SK-N-SH (cell line): Measurements from ENCODE around the gene NSRP1. TPM values are rescaled to one million over a fixed set of nuclear protein-coding genes. Genes with fewer than 3 reads are reported as not detected.

Source experiments
- CTCF ChIA-PET: fragments of 300-600, 350-600 bp; formaldehyde crosslinking; extraction: SDS; loops from one replicate; lab custom pipeline; 2021; lab: Yijun Ruan, JAX
- POLR2A ChIA-PET: fragments of 350-600 bp; sonication (Branson Sonifier 250); formaldehyde crosslinking; extraction: SDS; loops from one replicate; lab custom pipeline; 2020; ENCODE audit warnings: antibody characterized with exemption, inconsistent platforms; lab: Yijun Ruan, JAX
- DNase-seq: peaks from one replicate; pipeline ENCODE4 v3.0.0; 2012
- H2AFZ ChIP-seq: fragments of 200-600 bp; sonication (generic); 2 replicates; pipeline ENCODE4 v1.8.1; 2016; ENCODE audit warnings: antibody characterized with exemption, mild to moderate bottlenecking, low read depth
- H3F3A ChIP-seq: fragments of 200-600 bp; sonication (generic); replicated peaks from 2 replicates; pipeline ENCODE3; 2016; ENCODE audit warnings: antibody characterized with exemption, mild to moderate bottlenecking; ENCODE audit not compliant: insufficient read depth
- H3K27ac ChIP-seq, 2 experiments: fragments of 200-500 bp in 1 of 2; fragments of 200-600 bp in 1 of 2; sonication (Bioruptor generic) in 1 of 2; sonication (generic), shearing (Covaris generic) in 1 of 2; 2 replicates each; pipeline versions ENCODE4 v1.5.1 to v1.6.1; 2014 to 2016; ENCODE audit warnings: low read depth in 2 of 2, inconsistent platforms in 1 of 2, low read length in 1 of 2, mild to moderate bottlenecking in 1 of 2, mixed read lengths in 1 of 2
- H3K27me3 ChIP-seq: fragments of 200-600 bp; sonication (generic), shearing (Covaris generic); 2 replicates; pipeline ENCODE4 v1.6.1; 2016; ENCODE audit warnings: mixed run types; ENCODE audit not compliant: insufficient read depth
- H3K36me3 ChIP-seq, 2 experiments: fragments of 200-500 bp in 1 of 2; fragments of 200-600 bp in 1 of 2; sonication (Bioruptor generic) in 1 of 2; sonication (generic) in 1 of 2; replicated peaks in 1 of 2; 2 replicates each; pipeline versions ENCODE3 to v1.5.1; 2014 to 2016; ENCODE audit warnings: low read length in 1 of 2, mild to moderate bottlenecking in 1 of 2; ENCODE audit not compliant: insufficient read depth in 2 of 2, control insufficient read depth in 1 of 2
- H3K4me1 ChIP-seq, 2 experiments: fragments of 200-500 bp in 1 of 2; fragments of 200-600 bp in 1 of 2; sonication (Bioruptor generic) in 1 of 2; sonication (generic), shearing (Covaris generic) in 1 of 2; 2 replicates each; pipeline versions ENCODE4 v1.5.1 to v1.6.1; 2014 to 2016; ENCODE audit warnings: low read depth in 1 of 2, low read length in 1 of 2, mixed run types in 1 of 2; ENCODE audit not compliant: insufficient read depth in 2 of 2, control insufficient read depth in 1 of 2
- H3K4me2 ChIP-seq: fragments of 200-600 bp; sonication (generic), shearing (Covaris generic); 2 replicates; pipeline ENCODE4 v1.6.1; 2017; ENCODE audit warnings: mixed run types
- H3K4me3 ChIP-seq, 2 experiments: fragments of 200-500 bp in 1 of 2; fragments of 200-600 bp in 1 of 2; sonication (Bioruptor generic) in 1 of 2; sonication (generic), shearing (Covaris generic) in 1 of 2; 2 replicates each; pipeline versions ENCODE4 v1.5.1 to v1.8.1; 2014 to 2016; ENCODE audit warnings: low read depth in 2 of 2, inconsistent platforms in 1 of 2, low read length in 1 of 2, mild to moderate bottlenecking in 1 of 2, mixed read lengths in 1 of 2, moderate library complexity in 1 of 2
- H3K79me2 ChIP-seq: fragments of 200-600 bp; sonication (generic); 2 replicates; pipeline ENCODE4 v1.8.1; 2017; ENCODE audit warnings: mild to moderate bottlenecking; ENCODE audit not compliant: insufficient read depth
- H3K9ac ChIP-seq: fragments of 200-600 bp; sonication (generic); 2 replicates; pipeline ENCODE4 v1.6.1; 2017; ENCODE audit warnings: mixed run types
- H3K9me2 ChIP-seq: fragments of 200-600 bp; sonication (generic); 2 replicates; pipeline ENCODE4 v1.6.1; 2017; ENCODE audit warnings: mixed run types
- H3K9me3 ChIP-seq: fragments of 200-600 bp; sonication (generic); 2 replicates; pipeline ENCODE4 v1.6.1; 2017; ENCODE audit warnings: mixed run types, mild to moderate bottlenecking, moderate library complexity
- H4K20me1 ChIP-seq: fragments of 200-600 bp; sonication (generic); 2 replicates; pipeline ENCODE4 v1.6.1; 2017; ENCODE audit warnings: mild to moderate bottlenecking, mixed run types; ENCODE audit not compliant: insufficient read depth
- ELF1 ChIP-seq: IDR thresholded peaks from 2 replicates; pipeline ENCODE4 v1.4.0; 2012
- EZH2phosphoT487 ChIP-seq: fragments of 200-600 bp; sonication (generic); IDR thresholded peaks from 2 replicates; pipeline ENCODE4 v1.6.1; 2017; ENCODE audit warnings: low read depth, mixed run types, mild to moderate bottlenecking, antibody characterized with exemption, moderate library complexity, borderline replicate concordance
- FOXJ3 ChIP-seq: sonication (generic); formaldehyde crosslinking; IDR thresholded peaks from 2 replicates; pipeline ENCODE4 v1.5.1; 2020; ENCODE audit warnings: mild to moderate bottlenecking, missing genetic modification reagents
- FOXM1 ChIP-seq: IDR thresholded peaks from 2 replicates; pipeline ENCODE4 v1.4.0; 2012; ENCODE audit warnings: low read depth, mild to moderate bottlenecking
- GABPA ChIP-seq: IDR thresholded peaks from 2 replicates; pipeline ENCODE4 v1.4.0; 2012; ENCODE audit warnings: low read depth, mild to moderate bottlenecking
- JUND ChIP-seq: IDR thresholded peaks from 2 replicates; pipeline ENCODE4 v1.4.0; 2012
- MAX ChIP-seq: IDR thresholded peaks from 2 replicates; pipeline ENCODE4 v1.4.0; 2012; ENCODE audit warnings: low read depth
- MXI1 ChIP-seq: IDR thresholded peaks from 2 replicates; pipeline ENCODE4 v1.6.1; 2012; ENCODE audit warnings: mild to moderate bottlenecking, low read depth, low read length, improper control_type of control experiment
- NFIC ChIP-seq: IDR thresholded peaks from 2 replicates; pipeline ENCODE4 v1.4.0; 2012; ENCODE audit warnings: borderline replicate concordance
- POLR2AphosphoS5 ChIP-seq: IDR thresholded peaks from 2 replicates; pipeline ENCODE4 v1.6.1; 2012; ENCODE audit warnings: low read depth, low read length
- RAD21 ChIP-seq: IDR thresholded peaks from 2 replicates; pipeline ENCODE4 v1.6.1; 2012; ENCODE audit warnings: mild to moderate bottlenecking, low read length
- RCOR1 ChIP-seq: fragments of 150-350 bp; IDR thresholded peaks from 2 replicates; pipeline ENCODE4 v1.6.1; 2017; ENCODE audit warnings: antibody characterized with exemption, low read length
- RFX5 ChIP-seq: IDR thresholded peaks from 2 replicates; pipeline ENCODE4 v1.6.1; 2012; ENCODE audit warnings: mild to moderate bottlenecking, improper control_type of control experiment, low read length
- SMC3 ChIP-seq: IDR thresholded peaks from 2 replicates; pipeline ENCODE4 v1.6.1; 2012; ENCODE audit warnings: low read depth, low read length, improper control_type of control experiment
- TEAD4 ChIP-seq: IDR thresholded peaks from 2 replicates; pipeline ENCODE4 v1.4.0; 2012; ENCODE audit warnings: mild to moderate bottlenecking, borderline replicate concordance; ENCODE audit not compliant: insufficient read depth
- USF1 ChIP-seq: IDR thresholded peaks from 2 replicates; pipeline ENCODE4 v1.4.0; 2012; ENCODE audit warnings: low read depth, borderline replicate concordance
- USF2 ChIP-seq: fragments of 150-350 bp; IDR thresholded peaks from 2 replicates; pipeline ENCODE4 v1.6.1; 2017; ENCODE audit warnings: antibody characterized with exemption, low read length, low read depth, borderline replicate concordance
- WGBS: methylation state at CpG from one replicate; pipeline ENCODE4 v1.1.6; 2017; ENCODE audit warnings: low lambda C conversion rate; 5-methylcytosine and 5-hydroxymethylcytosine counted together
- polyA plus RNA-seq, 3 experiments: library from polyadenylated mRNA; depleted of rRNA; stranded (reverse); fragments of >200 nt; gene quantifications; 2 replicates each; pipeline ENCODE4 v1.2.3, GENCODE V29; 2012
- TF ChIP-seq, protein P1 (sequence below): IDR thresholded peaks from 2 replicates; pipeline ENCODE4; 2012
- TF ChIP-seq, protein P2 (sequence below): fragments of 200-600 bp; sonication (generic); IDR thresholded peaks from 2 replicates; pipeline ENCODE4 v1.6.1; 2017; ENCODE audit warnings: antibody characterized with exemption, mild to moderate bottlenecking, moderate library complexity
- TF ChIP-seq, protein P3 (sequence below): fragments of 150-350 bp; IDR thresholded peaks from 2 replicates; pipeline ENCODE4 v1.6.1; 2016; ENCODE audit warnings: mild to moderate bottlenecking, low read depth, low read length

NSRP1 gene
- polyA plus RNA-seq, 1 of the 3 experiments (the other 2 are of a cell fraction) = 10.8 TPM

GRCh38 chr17:30134551-30134950, 17.9 kb downstream of the NSRP1 start:
- H3K36me3 ChIP-seq = peaks cover 17 to 59% of the 10 kb centered on the region in 2 experiments
- H3K9me2 ChIP-seq = no peaks in the 10 kb centered on the region
- H4K20me1 ChIP-seq = 0 out of 2 replicates have a peak, but pooled peaks cover 4% of the 10 kb centered on the region
- H3K9ac ChIP-seq = no peak overlapping the region
- TF ChIP-seq USF1 (no peak), JUND (no peak), EZH2phosphoT487 (no peak), SMC3 (no peak), GABPA (no peak), USF2 (no peak), ELF1 (no peak), TEAD4 (no peak)
- TF ChIP-seq, protein P1, sequence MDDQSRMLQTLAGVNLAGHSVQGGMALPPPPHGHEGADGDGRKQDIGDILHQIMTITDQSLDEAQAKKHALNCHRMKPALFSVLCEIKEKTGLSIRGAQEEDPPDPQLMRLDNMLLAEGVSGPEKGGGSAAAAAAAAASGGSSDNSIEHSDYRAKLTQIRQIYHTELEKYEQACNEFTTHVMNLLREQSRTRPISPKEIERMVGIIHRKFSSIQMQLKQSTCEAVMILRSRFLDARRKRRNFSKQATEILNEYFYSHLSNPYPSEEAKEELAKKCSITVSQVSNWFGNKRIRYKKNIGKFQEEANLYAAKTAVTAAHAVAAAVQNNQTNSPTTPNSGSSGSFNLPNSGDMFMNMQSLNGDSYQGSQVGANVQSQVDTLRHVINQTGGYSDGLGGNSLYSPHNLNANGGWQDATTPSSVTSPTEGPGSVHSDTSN = no peak
- TF ChIP-seq, all 33 proteins: peak for 0
- no peak overlapping the region for H3K27ac ChIP-seq
- no peaks in the 10 kb centered on the region for H3K9me3 ChIP-seq
- no peak overlapping the region for H2AFZ ChIP-seq
- peaks cover 3% of the 10 kb centered on the region for H3F3A ChIP-seq
- CTCF ChIA-PET = interaction anchor here (0.7 to 2.3 kb wide), 3 partner anchors 10 to 1233 kb away, joined by 4 to 13 read pairs (median 8); no protein-coding TSS in a partner anchor
- no peaks in the 10 kb centered on the region; a peak in 1 of 4 replicates for H3K4me1 ChIP-seq
- POLR2A ChIA-PET = no interaction called here
- no peak for DNase-seq
- no peak overlapping the region for H3K4me2 ChIP-seq
- H3K79me2 ChIP-seq = peaks cover 98% of the 10 kb centered on the region
- H3K4me3 ChIP-seq = no peak overlapping the region
- no peaks in the 10 kb centered on the region for H3K27me3 ChIP-seq

DNA sequence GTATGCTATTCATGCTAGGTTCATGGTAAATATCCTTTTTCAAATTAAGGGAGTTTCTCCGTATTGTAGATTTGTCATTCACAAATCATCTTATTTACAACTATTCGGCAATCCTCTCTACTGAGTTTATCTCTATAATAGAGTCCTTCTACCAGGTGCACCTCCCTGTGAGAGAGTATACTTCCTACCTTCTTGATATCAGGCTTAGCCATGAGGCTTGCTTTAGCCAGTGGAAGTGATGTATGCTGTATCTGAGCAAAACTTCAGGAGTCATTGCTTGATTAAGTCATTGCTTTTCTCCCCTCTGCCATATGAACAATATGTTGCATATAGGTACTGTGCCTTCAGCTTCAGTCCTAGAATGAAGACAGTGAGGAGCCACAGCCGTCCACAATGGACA, 20.5 kb downstream of the NSRP1 start:
- DNase-seq = no peak
- Histone ChIP-seq H3K27ac (no peak overlapping the region), H3K4me2 (no peak overlapping the region), H3K9me3 (no peaks in the 10 kb centered on the region), H3K4me1 (no peaks in the 10 kb centered on the region; a peak in 1 of 4 replicates), H3K9me2 (no peaks in the 10 kb centered on the region), H2AFZ (no peak overlapping the region), H3K36me3 (peaks cover 11 to 46% of the 10 kb centered on the region in 2 experiments), H3K4me3 (no peak overlapping the region), H3F3A (peaks cover 3% of the 10 kb centered on the region), H3K9ac (no peak overlapping the region), H4K20me1 (peaks cover 9% of the 10 kb centered on the region; the same call in 1 of the 2 replicates), H3K27me3 (no peaks in the 10 kb centered on the region), H3K79me2 (peaks cover 98% of the 10 kb centered on the region)
- ChIA-PET POLR2A (no interaction called here), CTCF (interaction anchor here (0.8 kb wide), 1 partner anchor 25 kb away, joined by 3 read pairs; no protein-coding TSS in a partner anchor)
- WGBS = 89% methylated on average over 3 of the region's 3 CpGs
- no peak for TF ChIP-seq RFX5
- TF ChIP-seq USF2 = no peak
- no peak for TF ChIP-seq POLR2AphosphoS5
- no peak for TF ChIP-seq FOXJ3 (CRISPR knock-in tag)
- TF ChIP-seq, protein P2, sequence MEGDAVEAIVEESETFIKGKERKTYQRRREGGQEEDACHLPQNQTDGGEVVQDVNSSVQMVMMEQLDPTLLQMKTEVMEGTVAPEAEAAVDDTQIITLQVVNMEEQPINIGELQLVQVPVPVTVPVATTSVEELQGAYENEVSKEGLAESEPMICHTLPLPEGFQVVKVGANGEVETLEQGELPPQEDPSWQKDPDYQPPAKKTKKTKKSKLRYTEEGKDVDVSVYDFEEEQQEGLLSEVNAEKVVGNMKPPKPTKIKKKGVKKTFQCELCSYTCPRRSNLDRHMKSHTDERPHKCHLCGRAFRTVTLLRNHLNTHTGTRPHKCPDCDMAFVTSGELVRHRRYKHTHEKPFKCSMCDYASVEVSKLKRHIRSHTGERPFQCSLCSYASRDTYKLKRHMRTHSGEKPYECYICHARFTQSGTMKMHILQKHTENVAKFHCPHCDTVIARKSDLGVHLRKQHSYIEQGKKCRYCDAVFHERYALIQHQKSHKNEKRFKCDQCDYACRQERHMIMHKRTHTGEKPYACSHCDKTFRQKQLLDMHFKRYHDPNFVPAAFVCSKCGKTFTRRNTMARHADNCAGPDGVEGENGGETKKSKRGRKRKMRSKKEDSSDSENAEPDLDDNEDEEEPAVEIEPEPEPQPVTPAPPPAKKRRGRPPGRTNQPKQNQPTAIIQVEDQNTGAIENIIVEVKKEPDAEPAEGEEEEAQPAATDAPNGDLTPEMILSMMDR = no peak
- TF ChIP-seq RCOR1 = no peak
- no peak for TF ChIP-seq JUND
- TF ChIP-seq RAD21 = no peak
- TF ChIP-seq NFIC = no peak
- no peak for TF ChIP-seq MAX
- no peak for TF ChIP-seq MXI1
- no peak for TF ChIP-seq EZH2phosphoT487
- TF ChIP-seq FOXM1 = no peak
- TF ChIP-seq, protein P3, sequence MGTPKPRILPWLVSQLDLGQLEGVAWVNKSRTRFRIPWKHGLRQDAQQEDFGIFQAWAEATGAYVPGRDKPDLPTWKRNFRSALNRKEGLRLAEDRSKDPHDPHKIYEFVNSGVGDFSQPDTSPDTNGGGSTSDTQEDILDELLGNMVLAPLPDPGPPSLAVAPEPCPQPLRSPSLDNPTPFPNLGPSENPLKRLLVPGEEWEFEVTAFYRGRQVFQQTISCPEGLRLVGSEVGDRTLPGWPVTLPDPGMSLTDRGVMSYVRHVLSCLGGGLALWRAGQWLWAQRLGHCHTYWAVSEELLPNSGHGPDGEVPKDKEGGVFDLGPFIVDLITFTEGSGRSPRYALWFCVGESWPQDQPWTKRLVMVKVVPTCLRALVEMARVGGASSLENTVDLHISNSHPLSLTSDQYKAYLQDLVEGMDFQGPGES = no peak
- TF ChIP-seq USF1 = no peak
